Endothelial cell of umbilical vein (primary cell): Measurements from ENCODE around the gene MESD. TPM values are rescaled to one million over a fixed set of nuclear protein-coding genes. Genes with fewer than 3 reads are reported as not detected.
A peak's percentile ranks its signal among the peaks of the same experiment; 100 is the strongest.

Experiments
- BruUV-seq: library from RNA; stranded (reverse); fragments of 400-500 nt; replicated peaks from 2 replicates; lab custom pipeline; 2021; lab: Mats Ljungman, UMichigan
- CTCF ChIA-PET: fragments of 300-600, 350-600 bp; sonication (Branson Sonifier 250); formaldehyde crosslinking; loops from one replicate; lab custom pipeline; 2021; ENCODE audit warnings: antibody characterized with exemption, inconsistent platforms; lab: Charles Lee
- POLR2A ChIA-PET: fragments of 300-600, 350-600 bp; sonication (Branson Sonifier 250); formaldehyde crosslinking; loops from one replicate; lab custom pipeline; 2021; ENCODE audit warnings: antibody characterized with exemption, inconsistent platforms; lab: Charles Lee
- DNase-seq: peaks from one replicate; pipeline ENCODE4 v3.0.0-alpha.2; 2011; ENCODE audit warnings: low read depth, low spot score
- FAIRE-seq: peaks from 2 replicates; lab custom pipeline; 2011; peaks lifted over from hg19 to GRCh38; lab: Jason Lieb, UNC
- H2AFZ ChIP-seq: 2 replicates; pipeline ENCODE4 v1.6.0; 2012; ENCODE audit warnings: low read depth, low read length, control low read depth, inconsistent platforms
- H3K27ac ChIP-seq: 2 replicates; pipeline ENCODE4 v1.5.1; 2011; ENCODE audit warnings: low read depth, mild to moderate bottlenecking, control low read depth, low read length, moderate library complexity; ENCODE audit not compliant: insufficient read depth
- H3K27me3 ChIP-seq, 2 experiments: 2 replicates each; pipeline versions ENCODE4 v1.6.0 to v1.6.1; 2011; ENCODE audit warnings: low read length in 2 of 2, mixed read lengths in 1 of 2; ENCODE audit not compliant: control insufficient read depth in 2 of 2, insufficient read depth in 2 of 2
- H3K36me3 ChIP-seq, 2 experiments: 2 replicates in 1 of 2; 3 replicates in 1 of 2; pipeline ENCODE4 v1.5.1; 2011; ENCODE audit warnings: low read length in 2 of 2, mild to moderate bottlenecking in 1 of 2, moderate library complexity in 1 of 2; ENCODE audit not compliant: control insufficient read depth in 2 of 2, insufficient read depth in 2 of 2; ENCODE audit errors: extremely low read depth in 1 of 2
- H3K4me1 ChIP-seq: 3 replicates; pipeline ENCODE4 v1.5.1; 2011; ENCODE audit warnings: mild to moderate bottlenecking, low read length; ENCODE audit not compliant: control insufficient read depth, insufficient read depth; ENCODE audit errors: extremely low read depth
- H3K4me2 ChIP-seq: 2 replicates; pipeline ENCODE4 v1.6.1; 2011; ENCODE audit warnings: low read length, control low read depth, mixed read lengths; ENCODE audit not compliant: insufficient read depth
- H3K4me3 ChIP-seq, 3 experiments: fragments of 200-600 bp in 1 of 3; sonication (generic), shearing (Covaris generic) in 1 of 3; replicated peaks in 1 of 3; 2 replicates each; pipeline ENCODE4 v1.5.1; 2011 to 2016; ENCODE audit warnings: control low read depth in 3 of 3, low read length in 3 of 3, mild to moderate bottlenecking in 2 of 3, inconsistent platforms in 1 of 3, low read depth in 1 of 3, moderate library complexity in 1 of 3; ENCODE audit not compliant: insufficient read depth in 1 of 3
- H3K79me2 ChIP-seq: 2 replicates; pipeline ENCODE4 v1.6.0; 2012; ENCODE audit warnings: low read length, inconsistent platforms; ENCODE audit not compliant: control insufficient read depth, insufficient read depth
- H3K9ac ChIP-seq: replicated peaks from 2 replicates; pipeline ENCODE3; 2011; ENCODE audit warnings: low read length, control low read depth; ENCODE audit not compliant: insufficient read depth; ENCODE audit errors: extremely low read depth
- H3K9me1 ChIP-seq: replicated peaks from 3 replicates; pipeline ENCODE4 v1.6.0; 2011; ENCODE audit warnings: mild to moderate bottlenecking, low read length; ENCODE audit not compliant: control insufficient read depth, insufficient read depth; ENCODE audit errors: extremely low read depth
- H3K9me3 ChIP-seq: replicated peaks from 2 replicates; pipeline ENCODE4 v1.5.1; 2012; ENCODE audit warnings: low read length, inconsistent platforms; ENCODE audit not compliant: control insufficient read depth, insufficient read depth
- H4K20me1 ChIP-seq: replicated peaks from 2 replicates; pipeline ENCODE3; 2011; ENCODE audit warnings: mild to moderate bottlenecking, low read length; ENCODE audit not compliant: control insufficient read depth, insufficient read depth; ENCODE audit errors: extremely low read depth
- EZH2 ChIP-seq: IDR thresholded peaks from 2 replicates; pipeline ENCODE4 v1.6.1; 2012; ENCODE audit warnings: borderline replicate concordance, low read depth, mild to moderate bottlenecking, moderate library complexity, low read length, inconsistent platforms; ENCODE audit not compliant: severe bottlenecking
- FOS ChIP-seq: IDR thresholded peaks from 2 replicates; pipeline ENCODE4 v1.6.1; 2011; ENCODE audit warnings: mild to moderate bottlenecking, low read length, moderate library complexity, borderline replicate concordance; ENCODE audit not compliant: insufficient read depth
- GATA2 ChIP-seq: IDR thresholded peaks from 2 replicates; pipeline ENCODE4 v1.7.0; 2011; ENCODE audit warnings: low read depth, mild to moderate bottlenecking, moderate library complexity, mixed read lengths, low read length; ENCODE audit not compliant: insufficient read length, insufficient read depth
- JUN ChIP-seq: IDR thresholded peaks from 2 replicates; pipeline ENCODE4 v1.6.1; 2011; ENCODE audit warnings: borderline replicate concordance, low read depth; ENCODE audit not compliant: insufficient read length, insufficient read depth
- MYC ChIP-seq: IDR thresholded peaks from one replicate; pipeline ENCODE4 v1.6.1; 2011; ENCODE audit warnings: mild to moderate bottlenecking, low read depth, low read length
- POLR2A ChIP-seq: IDR thresholded peaks from 2 replicates; pipeline ENCODE4 v1.6.1; 2012; ENCODE audit warnings: low read depth, mild to moderate bottlenecking, control low read depth, low read length
- POLR2AphosphoS5 ChIP-seq: IDR thresholded peaks from 2 replicates; pipeline ENCODE4 v1.6.1; 2012; ENCODE audit warnings: low read depth, mild to moderate bottlenecking, control low read depth, low read length, moderate library complexity; ENCODE audit not compliant: insufficient read depth
- dilution Hi-C: fragments of 300-500 bp; cut with MboI; formaldehyde crosslinking; loops from one replicate; pipeline ENCODE4 v1.15.0; 2019; ENCODE audit warnings: low sequenced_read_pairs; ENCODE audit not compliant: extremely low pct_ligation_motif_present
- intact Hi-C: fragments of 100-400 bp; cut with micrococcal nuclease; formaldehyde crosslinking; loops from one replicate; pipeline ENCODE4 v1.10.0; 2022
- polyA plus RNA-seq, 4 experiments: library from polyadenylated mRNA; depleted of rRNA in 3 of 4; stranded (reverse) in 3 of 4; unstranded in 1 of 4; fragments of >200 nt; gene quantifications; 2 replicates each; pipeline versions ENCODE4 v1.2.1 to v1.2.3, GENCODE V29; 2011 to 2012; ENCODE audit warnings: missing spikeins in 1 of 4
- total RNA-seq: library from RNA; stranded (reverse); gene quantifications from 2 replicates; pipeline ENCODE4 v1.2.3, GENCODE V29; 2021
- TF ChIP-seq, protein P1 (sequence below), 2 donors: IDR thresholded peaks; 1 replicate in 1 of 2; 2 replicates in 1 of 2; pipeline ENCODE4 v1.5.1; 2011; ENCODE audit warnings: low read length in 2 of 2, mild to moderate bottlenecking in 2 of 2, moderate library complexity in 2 of 2, control low read depth in 1 of 2, inconsistent platforms in 1 of 2, low read depth in 1 of 2; ENCODE audit not compliant: insufficient read depth in 1 of 2; ENCODE audit errors: extremely low read depth in 1 of 2
- TF ChIP-seq, protein P2 (sequence below): IDR thresholded peaks from 2 replicates; pipeline ENCODE4 v1.6.1; 2011; ENCODE audit not compliant: insufficient read depth, insufficient read length

Gene MESD
- total and polyA plus RNA-seq, 2 donors (not counting 3 experiments of a cell fraction or from before 2014, with no cell fraction given) = 12.8 to 30.5 TPM

DNA sequence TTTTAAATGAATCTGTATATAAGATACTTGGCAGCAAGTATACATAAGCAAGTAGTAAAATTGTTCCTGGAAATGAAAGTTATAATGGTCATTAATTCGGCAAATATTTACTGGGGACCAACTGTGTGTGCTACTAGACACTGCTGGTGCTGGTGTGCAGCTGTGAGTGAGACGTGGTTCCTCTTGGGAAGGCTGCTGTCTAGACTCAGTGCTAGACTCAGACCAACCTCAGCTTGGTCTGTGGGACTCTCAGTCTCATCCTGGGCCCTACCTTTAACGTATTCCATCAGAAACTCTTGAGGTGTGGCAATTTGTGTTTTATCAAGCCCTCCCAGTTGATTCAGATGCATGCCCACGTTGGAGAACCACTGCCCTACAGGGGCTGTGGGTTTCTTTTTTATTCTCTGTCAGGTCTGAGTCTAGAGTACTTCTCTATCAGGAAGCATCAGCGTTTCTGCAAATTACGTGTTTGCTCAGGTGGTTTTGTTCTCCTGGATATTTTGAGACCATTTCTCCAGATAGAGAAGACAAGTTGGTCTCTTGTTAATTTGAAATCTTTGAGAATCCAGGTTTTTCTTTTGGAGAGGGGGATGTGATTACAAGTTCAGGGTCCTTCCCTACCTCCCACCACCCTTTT, 17.9 kb upstream of the MESD start:
- Histone ChIP-seq H4K20me1 (peaks cover 4% of the 10 kb centered on the region), H3K27me3 (no peaks in the 10 kb centered on the region), H3K9me1 (no peaks in the 10 kb centered on the region), H3K4me3 (no peak overlapping the region), H2AFZ (no peak overlapping the region), H3K27ac (no peak overlapping the region), H3K79me2 (peaks cover 52% of the 10 kb centered on the region), H3K9me3 (no peaks in the 10 kb centered on the region), H3K9ac (no peak overlapping the region), H3K4me1 (peaks cover 29% of the 10 kb centered on the region), H3K4me2 (no peak overlapping the region), H3K36me3 (peaks cover 0 to 4% of the 10 kb centered on the region in 2 experiments)
- ChIA-PET POLR2A (no interaction called here), CTCF (interaction anchor here (0.7 to 1.0 kb wide), 2 partner anchors 148 to 259 kb away, joined by 3 read pairs; no protein-coding TSS in a partner anchor)
- intact Hi-C loops (loop anchor here (10.0 kb wide), 1 partner anchor 1037 kb away; the partner anchor contains the start of gene MEX3B), dilution Hi-C loops (no loop called here)
- DNase-seq (no peak), FAIRE-seq (peak; percentile 54)
- TF ChIP-seq POLR2AphosphoS5 = peak; percentile 34
- TF ChIP-seq GATA2 = no peak
- TF ChIP-seq JUN = no peak
- no TSS peak for BruUV-seq

DNA sequence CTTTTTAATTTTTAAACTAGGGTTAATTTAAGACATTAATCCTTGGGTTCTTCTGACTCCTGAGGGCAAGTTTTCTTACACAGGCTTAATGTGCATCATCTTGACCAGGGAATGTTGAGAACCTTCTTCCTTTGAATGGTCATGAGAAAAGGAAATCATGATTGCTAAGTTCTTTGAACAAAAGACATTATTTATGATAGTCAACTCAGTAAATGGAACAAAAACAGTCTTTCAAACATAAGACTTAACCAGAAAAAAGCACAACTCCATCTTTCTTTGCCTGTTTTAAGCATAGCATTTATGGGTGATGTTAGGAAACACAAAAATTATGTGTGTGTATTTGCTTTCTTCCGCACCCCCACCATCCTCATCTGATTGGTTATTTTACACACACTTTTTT, 16.5 kb upstream of the MESD start:
- H2AFZ ChIP-seq = no peak overlapping the region
- no peak overlapping the region for H3K4me2 ChIP-seq
- H3K27ac ChIP-seq = no peak overlapping the region
- no peak for DNase-seq
- dilution Hi-C loops (no loop called here), intact Hi-C loops (loop anchor here (10.0 kb wide), 1 partner anchor 1039 kb away; the partner anchor contains the start of gene MEX3B)
- H3K27me3 ChIP-seq = no peaks in the 10 kb centered on the region
- BruUV-seq = no TSS peak
- no peak overlapping the region for H3K9ac ChIP-seq
- H4K20me1 ChIP-seq = peaks cover 4% of the 10 kb centered on the region
- no peaks in the 10 kb centered on the region for H3K9me3 ChIP-seq
- ChIA-PET CTCF (interaction anchor here (0.9 to 2.1 kb wide), 2 partner anchors 101 to 261 kb away, joined by 3 to 5 read pairs; no protein-coding TSS in a partner anchor), POLR2A (no interaction called here)
- FAIRE-seq = peak; percentile 31
- TF ChIP-seq GATA2 (no peak), EZH2 (no peak), FOS (no peak), JUN (no peak), POLR2A (no peak), MYC (no peak), POLR2AphosphoS5 (no peak)
- TF ChIP-seq, protein P1, sequence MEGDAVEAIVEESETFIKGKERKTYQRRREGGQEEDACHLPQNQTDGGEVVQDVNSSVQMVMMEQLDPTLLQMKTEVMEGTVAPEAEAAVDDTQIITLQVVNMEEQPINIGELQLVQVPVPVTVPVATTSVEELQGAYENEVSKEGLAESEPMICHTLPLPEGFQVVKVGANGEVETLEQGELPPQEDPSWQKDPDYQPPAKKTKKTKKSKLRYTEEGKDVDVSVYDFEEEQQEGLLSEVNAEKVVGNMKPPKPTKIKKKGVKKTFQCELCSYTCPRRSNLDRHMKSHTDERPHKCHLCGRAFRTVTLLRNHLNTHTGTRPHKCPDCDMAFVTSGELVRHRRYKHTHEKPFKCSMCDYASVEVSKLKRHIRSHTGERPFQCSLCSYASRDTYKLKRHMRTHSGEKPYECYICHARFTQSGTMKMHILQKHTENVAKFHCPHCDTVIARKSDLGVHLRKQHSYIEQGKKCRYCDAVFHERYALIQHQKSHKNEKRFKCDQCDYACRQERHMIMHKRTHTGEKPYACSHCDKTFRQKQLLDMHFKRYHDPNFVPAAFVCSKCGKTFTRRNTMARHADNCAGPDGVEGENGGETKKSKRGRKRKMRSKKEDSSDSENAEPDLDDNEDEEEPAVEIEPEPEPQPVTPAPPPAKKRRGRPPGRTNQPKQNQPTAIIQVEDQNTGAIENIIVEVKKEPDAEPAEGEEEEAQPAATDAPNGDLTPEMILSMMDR (IDR thresholded peaks at IDR 0.05; ENCODE audit: extremely low read depth in 1 of 2, insufficient read depth in 1 of 2, low read depth in 1 of 2, low read length in 2 of 2) = no peak
- TF ChIP-seq, protein P2, sequence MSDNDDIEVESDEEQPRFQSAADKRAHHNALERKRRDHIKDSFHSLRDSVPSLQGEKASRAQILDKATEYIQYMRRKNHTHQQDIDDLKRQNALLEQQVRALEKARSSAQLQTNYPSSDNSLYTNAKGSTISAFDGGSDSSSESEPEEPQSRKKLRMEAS = no peak
- no peak overlapping the region for H3K4me3 ChIP-seq
- peaks cover 0 to 4% of the 10 kb centered on the region in 2 experiments for H3K36me3 ChIP-seq
- peaks cover 28% of the 10 kb centered on the region for H3K4me1 ChIP-seq
- no peaks in the 10 kb centered on the region for H3K9me1 ChIP-seq
- peaks cover 65% of the 10 kb centered on the region for H3K79me2 ChIP-seq
